NB4 (cell line): ENCODE data around the gene MDFIC2.

Experiments
- DNase-seq: peaks from one replicate; pipeline ENCODE4 v3.0.0; 2010; ENCODE audit warnings: low read depth
- H3K4me3 ChIP-seq: one replicate; pipeline ENCODE4 v1.5.1; 2011; ENCODE audit warnings: mild to moderate bottlenecking, low read depth, low read length, moderate library complexity
- MYC ChIP-seq: IDR thresholded peaks from 2 replicates; pipeline ENCODE4 v1.6.1; 2011; ENCODE audit warnings: low read depth, low read length
- POLR2A ChIP-seq: IDR thresholded peaks from 2 replicates; pipeline ENCODE4 v1.6.1; 2011; ENCODE audit warnings: mild to moderate bottlenecking; ENCODE audit not compliant: insufficient read length; ENCODE audit errors: extremely low read depth
- TF ChIP-seq, protein P1 (sequence below): IDR thresholded peaks from one replicate; pipeline ENCODE4 v1.5.1; 2012; ENCODE audit warnings: low read depth, low read length
- TF ChIP-seq, protein P2 (sequence below): IDR thresholded peaks from 2 replicates; pipeline ENCODE4 v1.6.1; 2011; ENCODE audit warnings: low read depth, low read length

The MDFIC2 gene

DNA sequence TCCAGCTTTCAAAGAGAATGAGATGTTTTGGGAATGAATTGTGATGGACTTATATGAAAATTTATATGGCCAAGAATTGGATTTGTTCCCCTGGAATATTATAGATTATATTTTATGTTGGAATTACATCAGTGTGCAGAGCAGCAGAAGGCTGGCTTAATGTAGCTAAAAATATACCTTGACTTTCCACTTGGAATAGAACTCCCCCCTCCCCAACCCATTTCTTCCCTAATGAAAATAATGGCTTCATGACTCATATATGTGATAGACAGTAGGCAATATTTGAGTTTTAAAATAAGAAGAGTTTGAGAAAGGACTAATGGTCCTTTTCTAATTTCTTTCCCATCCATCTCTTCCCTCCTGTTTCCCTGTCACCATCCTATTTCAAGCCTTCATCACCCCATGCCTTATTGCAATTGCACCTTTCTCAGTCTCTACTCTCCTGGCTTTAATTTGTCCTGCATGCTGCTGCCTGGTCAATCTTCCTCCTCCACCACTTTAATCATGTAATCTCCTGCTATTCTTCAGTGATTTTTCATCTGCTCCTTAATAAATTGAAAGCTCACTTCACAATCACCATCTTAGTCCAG lies 122.5 kb downstream of the MDFIC2 start:
- TF ChIP-seq, protein P1, sequence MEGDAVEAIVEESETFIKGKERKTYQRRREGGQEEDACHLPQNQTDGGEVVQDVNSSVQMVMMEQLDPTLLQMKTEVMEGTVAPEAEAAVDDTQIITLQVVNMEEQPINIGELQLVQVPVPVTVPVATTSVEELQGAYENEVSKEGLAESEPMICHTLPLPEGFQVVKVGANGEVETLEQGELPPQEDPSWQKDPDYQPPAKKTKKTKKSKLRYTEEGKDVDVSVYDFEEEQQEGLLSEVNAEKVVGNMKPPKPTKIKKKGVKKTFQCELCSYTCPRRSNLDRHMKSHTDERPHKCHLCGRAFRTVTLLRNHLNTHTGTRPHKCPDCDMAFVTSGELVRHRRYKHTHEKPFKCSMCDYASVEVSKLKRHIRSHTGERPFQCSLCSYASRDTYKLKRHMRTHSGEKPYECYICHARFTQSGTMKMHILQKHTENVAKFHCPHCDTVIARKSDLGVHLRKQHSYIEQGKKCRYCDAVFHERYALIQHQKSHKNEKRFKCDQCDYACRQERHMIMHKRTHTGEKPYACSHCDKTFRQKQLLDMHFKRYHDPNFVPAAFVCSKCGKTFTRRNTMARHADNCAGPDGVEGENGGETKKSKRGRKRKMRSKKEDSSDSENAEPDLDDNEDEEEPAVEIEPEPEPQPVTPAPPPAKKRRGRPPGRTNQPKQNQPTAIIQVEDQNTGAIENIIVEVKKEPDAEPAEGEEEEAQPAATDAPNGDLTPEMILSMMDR, result no peak
- TF ChIP-seq, protein P2, sequence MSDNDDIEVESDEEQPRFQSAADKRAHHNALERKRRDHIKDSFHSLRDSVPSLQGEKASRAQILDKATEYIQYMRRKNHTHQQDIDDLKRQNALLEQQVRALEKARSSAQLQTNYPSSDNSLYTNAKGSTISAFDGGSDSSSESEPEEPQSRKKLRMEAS, result no peak
- TF ChIP-seq POLR2A (no peak), MYC (no peak)
- DNase-seq, result no peak
- no peak overlapping the region for H3K4me3 ChIP-seq

DNA sequence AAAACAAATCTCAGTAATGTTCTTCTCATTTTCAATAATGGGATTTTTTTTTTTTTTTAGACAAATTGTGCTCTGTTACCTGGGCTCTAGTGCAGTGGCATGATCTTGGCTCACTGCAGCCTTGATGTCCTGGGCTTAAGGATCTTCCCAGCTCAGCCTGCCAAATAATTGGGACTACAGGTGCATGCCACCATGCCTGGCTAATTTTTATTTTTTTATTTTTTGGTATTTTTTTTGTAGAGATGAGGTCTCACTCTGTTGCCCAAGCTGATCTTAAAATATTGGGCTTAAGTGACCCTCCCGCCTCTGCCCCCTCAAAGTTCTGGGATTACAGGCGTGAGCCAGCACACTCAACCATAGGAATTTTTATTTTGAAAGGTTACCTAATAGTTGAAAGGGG lies 126.2 kb downstream of the MDFIC2 start:
- no peak overlapping the region for H3K4me3 ChIP-seq
- TF ChIP-seq, protein P2, result no peak
- TF ChIP-seq MYC, result no peak
- TF ChIP-seq, protein P1, result no peak
- no peak for TF ChIP-seq POLR2A
- DNase-seq, result no peak

DNA sequence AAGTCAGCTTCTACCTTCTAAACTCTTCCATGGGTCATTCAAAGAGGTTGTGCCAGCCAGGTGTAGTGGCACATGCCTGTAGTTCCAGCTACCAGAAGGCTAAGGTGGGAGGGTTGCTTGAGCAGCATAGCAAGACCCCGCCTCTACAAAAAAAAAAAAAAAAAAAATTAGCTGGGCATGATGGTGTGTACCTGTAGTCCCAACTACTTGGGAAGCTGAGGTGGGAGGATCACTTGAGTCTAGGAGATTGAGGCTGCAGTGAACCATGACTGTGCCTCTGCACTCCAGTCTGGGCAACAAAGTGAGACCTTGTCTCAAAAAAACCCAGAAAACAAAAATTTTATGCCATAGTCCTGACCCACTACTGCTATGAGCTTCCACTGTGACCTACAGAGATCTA lies 126.8 kb downstream of the MDFIC2 start:
- TF ChIP-seq MYC (no peak), POLR2A (no peak)
- TF ChIP-seq, protein P2, result no peak
- TF ChIP-seq, protein P1, result no peak
- no peak overlapping the region for H3K4me3 ChIP-seq
- no peak for DNase-seq

DNA sequence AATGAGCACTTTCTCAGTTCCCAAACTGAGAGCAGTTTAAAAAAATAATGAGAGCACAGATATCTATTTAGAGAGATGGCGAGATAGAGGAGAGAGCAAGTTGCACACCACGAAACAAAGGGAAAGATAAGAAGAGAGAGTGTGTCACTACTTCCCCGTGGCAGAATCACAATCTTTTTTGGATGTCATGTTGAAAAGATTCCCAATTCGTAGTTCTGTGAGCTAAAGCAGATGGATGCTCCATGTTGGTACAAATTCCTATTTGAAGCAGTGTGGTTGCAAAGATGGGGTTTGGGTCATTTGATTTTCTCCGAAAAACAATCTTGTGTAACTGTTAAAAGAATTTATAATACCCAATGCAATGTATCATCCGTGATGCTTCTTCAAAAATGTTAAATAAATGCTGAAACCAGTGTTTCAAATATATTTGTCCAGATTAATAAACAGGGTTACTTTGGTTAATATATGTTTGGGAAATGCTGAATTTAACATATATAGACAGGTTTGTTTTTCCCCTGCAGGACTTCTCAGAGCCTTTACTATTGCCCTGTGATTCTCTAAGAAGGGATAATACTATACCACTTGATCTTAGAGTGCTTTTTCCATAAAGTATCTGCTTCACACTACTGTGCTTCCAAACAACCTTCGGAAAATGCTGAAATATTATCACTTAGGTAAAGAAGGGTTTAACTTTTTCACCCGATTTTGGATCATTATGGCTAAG lies 128.5 kb downstream of the MDFIC2 start:
- TF ChIP-seq, protein P1, result no peak
- TF ChIP-seq, protein P2, result no peak
- TF ChIP-seq POLR2A (no peak), MYC (no peak)
- no peak for DNase-seq
- no peak overlapping the region for H3K4me3 ChIP-seq

DNA sequence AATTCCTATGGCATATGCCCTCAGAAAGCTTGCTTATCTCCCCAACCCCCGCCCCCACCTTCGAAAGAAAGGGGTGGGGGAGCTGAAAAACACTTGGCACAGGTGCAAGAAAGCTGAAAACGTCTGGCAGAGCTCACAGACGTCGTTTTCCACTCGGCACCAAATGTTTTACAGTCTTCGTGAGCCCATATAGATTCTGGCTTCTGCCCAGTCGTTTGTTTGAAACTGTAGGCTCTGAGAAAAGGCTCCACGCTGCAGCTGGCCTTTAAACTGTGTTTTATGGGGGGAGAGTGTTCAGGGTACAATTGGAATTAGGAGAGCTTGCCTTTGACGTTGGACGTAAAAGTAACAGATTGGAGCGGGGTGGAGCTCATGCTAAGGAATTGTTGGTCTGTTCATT lies 130.3 kb downstream of the MDFIC2 start:
- TF ChIP-seq, protein P2, result no peak
- TF ChIP-seq MYC, result no peak
- TF ChIP-seq, protein P1, result no peak
- TF ChIP-seq POLR2A, result no peak
- no peak overlapping the region for H3K4me3 ChIP-seq
- DNase-seq, result no peak
